DOHH2 (cell line): ENCODE data around the gene MBD3.

ENCODE experiments used
- EZH2phosphoT487 ChIP-seq: fragments of 200-600 bp; sonication (generic); IDR thresholded peaks from 2 replicates; pipeline ENCODE4 v1.6.1; 2017; ENCODE audit warnings: borderline replicate concordance, mild to moderate bottlenecking, antibody characterized with exemption, low read length, moderate library complexity, mixed read lengths
- TF ChIP-seq, protein P1 (sequence below): fragments of 200-600 bp; sonication (generic); IDR thresholded peaks from one replicate; pipeline ENCODE4 v1.5.1; 2014; ENCODE audit warnings: antibody characterized with exemption, mild to moderate bottlenecking, low read depth, low read length; ENCODE audit not compliant: poor library complexity, severe bottlenecking

DNA sequence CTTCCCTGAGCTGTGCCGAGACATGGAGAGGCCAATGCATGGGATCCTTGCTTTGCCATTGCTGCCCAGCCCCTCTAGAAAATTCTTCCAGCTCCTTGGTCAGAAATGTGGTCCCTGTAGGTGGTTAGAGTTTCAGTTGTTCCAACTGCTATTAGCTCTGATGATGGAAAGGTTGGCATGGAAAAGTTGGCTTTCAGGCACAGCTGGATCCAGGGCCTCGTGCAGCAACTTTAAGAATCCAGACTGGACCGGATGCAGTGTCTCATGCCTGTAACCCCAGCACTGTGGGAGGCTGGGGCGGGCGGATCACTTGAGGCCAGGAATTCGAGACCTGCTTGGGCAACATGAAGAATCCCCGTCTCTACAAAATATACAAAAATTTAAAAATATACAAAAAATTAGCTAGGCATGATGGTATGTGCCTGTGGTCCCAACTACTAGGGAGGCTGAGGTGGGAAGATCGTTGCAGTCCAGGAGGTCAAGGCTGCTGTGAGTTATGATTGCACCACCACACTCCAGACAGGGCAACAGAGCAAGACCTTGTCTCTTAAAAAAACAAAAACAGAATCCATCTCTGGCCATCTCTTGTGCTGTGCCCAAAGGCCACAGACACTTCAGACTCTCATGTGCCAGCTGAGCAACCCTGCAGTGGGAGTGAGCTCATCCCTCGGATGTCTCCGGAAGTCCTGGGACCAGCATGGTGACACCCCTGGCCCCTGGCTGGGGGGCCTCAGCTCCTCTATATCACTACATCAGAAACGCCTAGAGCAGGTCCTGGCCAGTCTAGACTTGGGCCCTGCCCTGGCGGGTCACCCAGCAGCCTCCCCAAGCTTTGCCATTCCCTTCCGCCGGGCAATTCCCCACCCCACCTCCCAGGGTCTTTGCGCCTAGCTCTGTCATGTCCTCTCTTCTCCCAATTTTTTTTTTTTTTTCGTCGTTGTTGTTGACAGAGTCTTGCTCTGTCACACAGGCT is 41.3 kb downstream of the MBD3 start:
- TF ChIP-seq, protein P1, sequence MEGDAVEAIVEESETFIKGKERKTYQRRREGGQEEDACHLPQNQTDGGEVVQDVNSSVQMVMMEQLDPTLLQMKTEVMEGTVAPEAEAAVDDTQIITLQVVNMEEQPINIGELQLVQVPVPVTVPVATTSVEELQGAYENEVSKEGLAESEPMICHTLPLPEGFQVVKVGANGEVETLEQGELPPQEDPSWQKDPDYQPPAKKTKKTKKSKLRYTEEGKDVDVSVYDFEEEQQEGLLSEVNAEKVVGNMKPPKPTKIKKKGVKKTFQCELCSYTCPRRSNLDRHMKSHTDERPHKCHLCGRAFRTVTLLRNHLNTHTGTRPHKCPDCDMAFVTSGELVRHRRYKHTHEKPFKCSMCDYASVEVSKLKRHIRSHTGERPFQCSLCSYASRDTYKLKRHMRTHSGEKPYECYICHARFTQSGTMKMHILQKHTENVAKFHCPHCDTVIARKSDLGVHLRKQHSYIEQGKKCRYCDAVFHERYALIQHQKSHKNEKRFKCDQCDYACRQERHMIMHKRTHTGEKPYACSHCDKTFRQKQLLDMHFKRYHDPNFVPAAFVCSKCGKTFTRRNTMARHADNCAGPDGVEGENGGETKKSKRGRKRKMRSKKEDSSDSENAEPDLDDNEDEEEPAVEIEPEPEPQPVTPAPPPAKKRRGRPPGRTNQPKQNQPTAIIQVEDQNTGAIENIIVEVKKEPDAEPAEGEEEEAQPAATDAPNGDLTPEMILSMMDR: no peak
- TF ChIP-seq EZH2phosphoT487: no peak
